ENCODE data around the gene B9D1.

GRCh38 chr17:19313066-19313745 lies 49.3 kb downstream of the B9D1 start:
- TF ChIP-seq EZH2 (IDR thresholded peaks at IDR 0.05; ENCODE audit: borderline replicate concordance, low read length) = no peak
- no peak for TF ChIP-seq CTCF (conservative IDR thresholded peaks at IDR 0.05 in 1 of 2, IDR thresholded peaks at IDR 0.05 in 1 of 2; ENCODE audit: extremely low read depth in 1 of 2, insufficient read depth in 1 of 2, low read depth in 1 of 2, low read length in 2 of 2)

All from mammary epithelial cell (primary cell).